ENCODE data around the gene AADACL4. TPM values are rescaled to one million over a fixed set of nuclear protein-coding genes. Genes with fewer than 3 reads are reported as not detected.

AADACL4 gene
- total and polyA plus RNA-seq, 10 of the 15 experiments (the other 5 are each of a cell fraction or from before 2014, with no cell fraction given): not detected

GRCh38 chr1:12662556-12662955 is 18.7 kb downstream of the AADACL4 start:
- no peaks in the 10 kb centered on the region for H3K9me3 ChIP-seq (replicated peaks; ENCODE audit: control insufficient read depth, insufficient read depth, low read length)
- FAIRE-seq (no peak), DNase-seq (ENCODE audit: low read depth, low spot score) (no peak), ATAC-seq (no peak)
- no peak overlapping the region for H2AFZ ChIP-seq (ENCODE audit: control insufficient read depth, low read depth, low read length)
- ChIA-PET POLR2A (no interaction called here), SMC1A (ENCODE audit: uncharacterized antibody, unreplicated experiment) (no interaction called here), CTCF (no interaction called here), RAD21 (ENCODE audit: unreplicated experiment) (no interaction called here)
- no peak overlapping the region for H3K27ac ChIP-seq (ENCODE audit: control insufficient read depth, insufficient read depth)
- no peak for TF ChIP-seq ZNF24 (IDR thresholded peaks at IDR 0.05)
- TF ChIP-seq E2F8 (IDR thresholded peaks at IDR 0.05; ENCODE audit: low read depth, partially characterized antibody): no peak
- TF ChIP-seq POLR2A (IDR thresholded peaks at IDR 0.05; ENCODE audit: low read depth, low read length): no peak
- TF ChIP-seq SREBF2 (IDR thresholded peaks at IDR 0.05; ENCODE audit: low read length): no peak
- TF ChIP-seq ZBTB33 (IDR thresholded peaks at IDR 0.05): no peak
- TF ChIP-seq CUX1 (IDR thresholded peaks at IDR 0.05; ENCODE audit: insufficient replicate concordance, low read depth, low read length): no peak
- TF ChIP-seq, protein P1, sequence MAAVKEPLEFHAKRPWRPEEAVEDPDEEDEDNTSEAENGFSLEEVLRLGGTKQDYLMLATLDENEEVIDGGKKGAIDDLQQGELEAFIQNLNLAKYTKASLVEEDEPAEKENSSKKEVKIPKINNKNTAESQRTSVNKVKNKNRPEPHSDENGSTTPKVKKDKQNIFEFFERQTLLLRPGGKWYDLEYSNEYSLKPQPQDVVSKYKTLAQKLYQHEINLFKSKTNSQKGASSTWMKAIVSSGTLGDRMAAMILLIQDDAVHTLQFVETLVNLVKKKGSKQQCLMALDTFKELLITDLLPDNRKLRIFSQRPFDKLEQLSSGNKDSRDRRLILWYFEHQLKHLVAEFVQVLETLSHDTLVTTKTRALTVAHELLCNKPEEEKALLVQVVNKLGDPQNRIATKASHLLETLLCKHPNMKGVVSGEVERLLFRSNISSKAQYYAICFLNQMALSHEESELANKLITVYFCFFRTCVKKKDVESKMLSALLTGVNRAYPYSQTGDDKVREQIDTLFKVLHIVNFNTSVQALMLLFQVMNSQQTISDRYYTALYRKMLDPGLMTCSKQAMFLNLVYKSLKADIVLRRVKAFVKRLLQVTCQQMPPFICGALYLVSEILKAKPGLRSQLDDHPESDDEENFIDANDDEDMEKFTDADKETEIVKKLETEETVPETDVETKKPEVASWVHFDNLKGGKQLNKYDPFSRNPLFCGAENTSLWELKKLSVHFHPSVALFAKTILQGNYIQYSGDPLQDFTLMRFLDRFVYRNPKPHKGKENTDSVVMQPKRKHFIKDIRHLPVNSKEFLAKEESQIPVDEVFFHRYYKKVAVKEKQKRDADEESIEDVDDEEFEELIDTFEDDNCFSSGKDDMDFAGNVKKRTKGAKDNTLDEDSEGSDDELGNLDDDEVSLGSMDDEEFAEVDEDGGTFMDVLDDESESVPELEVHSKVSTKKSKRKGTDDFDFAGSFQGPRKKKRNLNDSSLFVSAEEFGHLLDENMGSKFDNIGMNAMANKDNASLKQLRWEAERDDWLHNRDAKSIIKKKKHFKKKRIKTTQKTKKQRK (IDR thresholded peaks at IDR 0.05; ENCODE audit: low read depth, low read length): no peak
- no peak for TF ChIP-seq TCF12 (IDR thresholded peaks at IDR 0.05; ENCODE audit: low read depth, low read length)
- no peak for TF ChIP-seq HDAC2 (IDR thresholded peaks at IDR 0.05)
- no peak for TF ChIP-seq TCF7 (IDR thresholded peaks at IDR 0.05; ENCODE audit: borderline replicate concordance)
- no peak for TF ChIP-seq HCFC1 (IDR thresholded peaks at IDR 0.05; ENCODE audit: low read length)
- no peak for TF ChIP-seq RUNX3 (IDR thresholded peaks at IDR 0.05; ENCODE audit: low read length)
- WGBS (ENCODE audit: insufficient coverage, insufficient replicate concordance, low lambda C conversion rate, missing lambda C conversion rate): 6% methylated on average over 1 of the region's 1 CpG
- no peaks in the 10 kb centered on the region for H4K20me1 ChIP-seq (ENCODE audit: control insufficient read depth, insufficient read depth)
- no peak overlapping the region for H3K9ac ChIP-seq (ENCODE audit: control insufficient read depth, insufficient read depth, low read length)
- BruUV-seq (replicated peaks): no TSS peak
- no peaks in the 10 kb centered on the region for H3K4me1 ChIP-seq (ENCODE audit: control insufficient read depth, insufficient read depth, low read length)
- no peaks in the 10 kb centered on the region for H3K79me2 ChIP-seq (ENCODE audit: control insufficient read depth, insufficient read depth, low read length)
- H3K27me3 ChIP-seq (replicated peaks in 1 of 2; ENCODE audit: control insufficient read depth in 2 of 2, insufficient read depth in 2 of 2, low read length in 1 of 2): no peaks in the 10 kb centered on the region
- no peaks in the 10 kb centered on the region for H3K36me3 ChIP-seq (ENCODE audit: control insufficient read depth in 2 of 2, insufficient read depth in 2 of 2, low read length in 1 of 2)
- intact Hi-C loops (cut with micrococcal nuclease; ENCODE audit: unreplicated experiment) (no loop called here), in situ Hi-C loops (cut with MboI) (no loop called here)
- no peak overlapping the region for H3K4me3 ChIP-seq
- H3K4me2 ChIP-seq (ENCODE audit: control insufficient read depth, insufficient read depth): no peak overlapping the region

Data from GM12878 (cell line).